ENCODE measurements around the gene LARP6.

- TF ChIP-seq CTCF (conservative IDR thresholded peaks at IDR 0.05) (no peak), EZH2 (IDR thresholded peaks at IDR 0.05; ENCODE audit: low read depth) (no peak)
Measured at GRCh38 chr15:70788114-70789049, 65.6 kb downstream of the LARP6 start.

Measured in PC-9 (cell line).